GM21381 (cell line): ENCODE results near the gene SLC1A2.

Experiments
- ATAC-seq: cut with Tn5 transposase; IDR thresholded peaks from one replicate; pipeline ENCODE4 v1.9.1; 2021; ENCODE audit warnings: mild to moderate bottlenecking, moderate library complexity; ENCODE audit not compliant: unreplicated experiment

SLC1A2 gene

GRCh38 chr11:35377262-35377661, 42.1 kb downstream of the SLC1A2 start:
- ATAC-seq = no peak

- no peak for ATAC-seq
Observed at GRCh38 chr11:35376613-35377012, 42.7 kb downstream of the SLC1A2 start.

GRCh38 chr11:35376118-35376510, 43.2 kb downstream of the SLC1A2 start:
- ATAC-seq = no peak

DNA sequence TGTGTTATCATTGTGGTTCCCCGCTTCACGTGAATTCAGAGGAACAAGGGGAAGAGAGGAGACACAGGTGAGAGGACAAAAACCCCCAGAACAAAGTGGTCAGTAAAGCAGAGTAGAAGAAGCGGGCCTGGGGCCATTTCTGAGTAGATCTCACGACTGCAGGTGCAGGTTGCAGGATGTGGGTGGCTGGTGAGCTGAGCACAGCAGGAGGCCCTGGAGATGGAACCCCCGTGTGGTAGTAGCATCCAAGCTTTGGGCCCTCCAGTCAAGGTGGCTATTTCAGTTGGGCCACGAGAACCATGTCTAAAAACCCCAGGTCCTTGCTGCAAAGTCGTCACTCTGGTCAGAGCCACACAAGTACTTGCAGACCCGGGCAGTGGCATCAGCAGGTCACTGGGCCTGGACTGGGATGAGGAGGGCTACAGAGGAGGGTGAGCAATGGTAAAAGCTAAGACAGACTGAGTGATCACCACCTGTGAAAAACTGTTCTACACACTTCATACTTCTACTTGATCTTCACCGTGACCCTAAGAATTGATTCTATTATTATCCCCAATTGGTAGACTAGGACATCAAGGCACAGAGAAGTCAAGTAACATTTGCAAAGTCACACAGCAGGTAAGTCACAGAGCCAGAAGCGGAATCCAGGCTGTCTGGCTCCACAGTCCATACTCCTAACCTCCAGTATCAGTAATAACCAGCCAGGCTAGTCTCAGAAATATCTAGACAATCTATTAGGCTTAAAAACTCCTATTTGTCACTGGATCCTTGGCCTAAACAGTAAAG, 43.8 kb downstream of the SLC1A2 start:
- no peak for ATAC-seq

DNA sequence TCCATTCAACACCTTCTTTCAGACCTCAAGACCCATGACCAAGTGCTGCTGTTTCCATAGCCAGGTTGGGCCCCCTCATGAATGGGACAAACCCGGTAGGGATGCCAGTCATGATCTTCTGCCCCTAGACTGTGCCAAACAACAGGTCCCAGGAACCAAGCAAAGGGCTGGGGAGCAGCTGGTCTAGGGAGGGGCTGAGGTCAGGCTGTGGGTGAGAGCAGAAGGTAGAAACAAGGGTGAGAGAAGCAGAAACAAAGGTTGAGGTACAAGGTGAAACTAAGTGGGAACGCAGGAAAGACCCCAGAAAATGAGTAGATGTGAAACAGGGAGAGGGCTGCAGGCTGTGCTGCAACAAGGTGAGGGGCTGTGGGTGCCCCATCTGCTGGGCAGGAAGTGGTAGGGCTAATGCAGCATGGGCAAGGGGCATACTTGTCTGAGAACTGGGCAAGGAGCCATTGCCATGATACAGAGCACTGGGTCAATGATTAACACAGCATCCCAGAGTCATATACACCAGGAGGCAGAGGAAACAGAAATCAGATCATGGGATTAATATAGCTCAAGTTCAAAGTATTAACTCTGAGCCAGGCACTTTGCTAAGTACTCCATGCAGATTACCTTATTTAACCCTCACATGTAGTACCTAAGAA, 45.9 kb downstream of the SLC1A2 start:
- no peak for ATAC-seq

DNA sequence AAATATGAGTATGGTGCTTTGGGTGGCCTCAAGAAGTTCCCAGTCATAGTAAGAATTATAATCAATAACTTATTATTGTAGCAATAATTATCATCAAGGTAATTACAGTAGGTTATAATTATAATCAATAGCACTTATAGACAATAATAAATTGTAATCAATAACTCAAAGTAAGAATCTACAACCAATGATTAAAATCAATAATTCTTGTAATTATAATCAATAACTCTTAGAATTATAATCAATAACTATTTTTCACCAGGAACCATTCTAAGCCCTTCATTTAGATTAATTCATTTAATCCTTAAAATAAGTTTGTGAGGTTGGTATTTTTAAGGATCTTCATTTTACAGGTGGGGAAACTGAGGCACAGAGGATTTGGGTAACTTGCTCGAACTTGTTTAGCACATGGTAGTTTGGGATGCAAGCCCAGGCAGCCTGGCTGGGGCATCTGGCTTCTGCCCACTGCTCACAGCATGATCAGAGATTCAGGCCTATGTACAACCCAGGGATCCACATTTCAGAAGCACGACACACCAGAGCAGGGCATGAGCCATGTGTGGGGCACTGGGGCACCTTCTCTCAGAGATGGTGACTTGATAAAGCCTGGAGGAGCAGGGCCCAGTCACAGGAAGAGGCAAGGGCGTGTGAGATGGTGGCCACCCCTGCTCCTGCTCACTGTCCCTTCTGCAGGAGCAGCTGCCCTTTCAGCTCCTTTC, 46.6 kb downstream of the SLC1A2 start:
- ATAC-seq = no peak

GRCh38 chr11:35367491-35367890, 51.9 kb downstream of the SLC1A2 start:
- no peak for ATAC-seq

- ATAC-seq = no peak
Observed at GRCh38 chr11:35366798-35367197, 52.6 kb downstream of the SLC1A2 start.

DNA sequence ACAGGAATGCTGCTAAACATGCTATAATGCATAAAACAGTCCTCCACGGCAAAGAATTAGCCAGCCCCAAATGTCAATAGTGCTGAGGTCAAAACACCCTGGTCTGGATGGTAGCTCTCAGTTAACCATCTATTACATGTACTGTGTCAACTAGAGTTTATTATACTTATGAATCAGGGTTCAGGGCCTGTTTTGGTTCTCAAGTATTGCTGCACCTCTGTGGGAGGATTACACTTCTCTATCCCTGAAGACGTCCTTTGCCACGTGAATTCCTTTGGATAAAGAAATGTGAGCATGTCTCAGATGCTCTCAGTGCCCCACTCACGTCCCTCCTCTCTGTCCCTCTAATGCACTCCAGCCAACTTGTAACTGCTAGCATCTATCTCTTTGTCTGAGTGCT, 53.4 kb downstream of the SLC1A2 start:
- ATAC-seq = no peak

- no peak for ATAC-seq
Observed at GRCh38 chr11:35365395-35365794, 54.0 kb downstream of the SLC1A2 start.

GRCh38 chr11:35363854-35364780, 55.2 kb downstream of the SLC1A2 start:
- no peak for ATAC-seq

GRCh38 chr11:35363246-35363801, 56.0 kb downstream of the SLC1A2 start:
- no peak for ATAC-seq

DNA sequence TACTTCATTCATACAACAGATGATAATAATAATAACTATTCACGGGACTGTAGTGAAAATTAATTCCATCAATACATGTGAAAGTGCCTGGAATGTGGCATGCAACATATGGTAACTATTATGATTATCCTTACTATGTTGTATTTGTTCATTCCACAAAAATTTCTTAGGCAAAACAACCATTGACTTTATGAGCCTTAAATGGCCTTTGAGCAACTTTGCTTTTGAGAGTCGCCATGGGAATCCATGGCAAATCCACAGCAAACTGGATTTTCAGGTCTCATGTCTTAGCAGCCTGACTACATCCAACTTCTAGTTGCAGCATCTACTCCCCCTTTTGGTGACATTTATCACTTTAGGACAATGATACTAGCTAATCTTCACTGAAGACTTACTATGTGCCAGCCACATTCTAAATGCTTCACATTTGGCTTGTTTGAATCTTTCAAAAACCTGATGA, 56.8 kb downstream of the SLC1A2 start:
- no peak for ATAC-seq

DNA sequence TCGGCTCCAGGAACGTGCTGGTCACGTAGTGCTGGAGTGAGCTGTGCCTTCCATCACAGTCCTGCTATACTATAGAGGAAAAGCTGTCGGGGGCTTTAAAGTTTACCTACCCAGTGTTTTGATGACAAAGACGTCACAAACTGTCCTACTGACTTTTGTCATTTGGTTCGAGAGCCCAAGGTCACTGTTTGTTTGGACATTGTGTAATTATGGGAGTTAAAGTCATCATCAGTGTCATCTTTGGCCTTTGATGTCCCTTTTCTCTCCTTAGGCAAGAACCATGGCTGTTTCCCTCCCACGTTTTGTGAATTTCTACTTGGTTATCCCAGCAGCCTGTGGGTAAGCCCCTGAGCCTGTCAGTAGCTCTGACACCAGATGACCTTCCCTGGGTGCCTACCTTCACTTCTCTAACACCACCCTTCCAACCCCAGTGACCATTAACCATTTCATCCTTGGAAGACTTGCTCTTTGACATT, 59.3 kb downstream of the SLC1A2 start:
- no peak for ATAC-seq

DNA sequence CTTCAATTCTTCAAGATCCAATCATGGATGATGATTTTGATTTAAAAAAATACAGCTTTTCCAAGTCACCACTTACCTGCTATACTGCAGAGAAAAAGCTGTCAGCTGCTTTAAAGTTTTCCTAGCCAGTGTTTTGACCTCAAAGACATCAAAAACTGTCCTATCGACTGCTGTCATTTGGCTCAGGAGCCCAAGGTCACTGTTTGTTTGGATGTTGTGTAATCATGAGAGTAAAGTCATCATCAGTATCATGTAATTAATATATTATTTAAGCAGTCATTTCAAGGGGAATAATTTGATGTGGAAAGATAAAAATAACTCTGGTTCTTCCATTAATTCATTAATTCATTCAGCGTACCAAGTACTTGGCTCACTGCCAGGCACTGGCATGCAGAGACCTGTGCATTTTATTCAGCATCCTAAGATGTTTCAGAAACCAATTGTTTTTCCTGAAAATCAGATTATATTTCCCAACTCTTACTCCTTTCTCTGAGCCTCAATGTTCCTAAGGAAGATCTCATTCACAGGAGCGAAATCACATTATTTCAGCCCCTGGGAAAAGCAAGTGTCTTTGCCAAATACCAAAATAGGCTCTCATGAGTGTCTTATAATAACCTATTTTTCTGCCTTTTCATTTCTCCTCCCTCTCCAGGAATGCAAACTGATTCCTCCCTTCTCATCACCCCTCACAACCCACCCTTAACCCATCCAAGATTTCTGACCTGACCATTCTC, 59.9 kb downstream of the SLC1A2 start:
- no peak for ATAC-seq

- ATAC-seq = no peak
Observed at GRCh38 chr11:35358391-35358790, 61.0 kb downstream of the SLC1A2 start.

GRCh38 chr11:35357923-35358322, 61.4 kb downstream of the SLC1A2 start:
- no peak for ATAC-seq

DNA sequence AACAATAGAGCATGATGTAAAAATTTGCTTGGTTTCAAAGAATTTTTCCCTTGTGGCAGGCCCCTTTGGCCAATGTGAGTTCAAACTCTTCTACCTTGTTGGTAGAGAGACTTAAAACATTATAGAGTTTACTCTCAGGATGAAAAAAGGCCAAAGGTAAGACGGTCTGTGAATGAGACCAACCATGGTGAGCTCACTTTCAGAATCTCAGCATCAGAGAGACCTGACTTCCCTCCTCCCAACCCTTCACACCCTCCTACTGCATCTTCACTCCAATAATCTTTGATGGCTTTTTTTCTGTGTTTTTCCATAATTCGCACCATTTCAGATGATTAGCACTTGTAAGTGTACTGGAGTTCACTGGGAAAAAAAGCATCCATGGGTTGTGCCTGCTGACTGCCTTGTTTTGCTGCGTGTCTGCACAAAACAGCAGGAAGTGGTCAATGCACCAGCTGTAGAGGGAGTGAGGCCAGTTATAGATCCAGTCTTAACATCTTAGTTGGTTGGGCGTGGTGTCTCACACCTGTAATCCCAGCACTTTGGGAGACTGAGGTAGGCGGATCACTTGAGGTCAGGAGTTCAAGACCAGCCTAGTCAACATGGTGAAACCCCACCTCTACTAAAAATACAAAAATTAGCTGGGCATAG, 64.1 kb downstream of the SLC1A2 start:
- no peak for ATAC-seq

- no peak for ATAC-seq
Observed at GRCh38 chr11:35354644-35355043, 64.7 kb downstream of the SLC1A2 start.
